ENCODE data around the gene DYSF.

The DYSF gene

GRCh38 chr2:71561441-71562267 lies 108.3 kb downstream of the DYSF start:
- Histone ChIP-seq H3K4me1 (ENCODE audit: control insufficient read depth, insufficient read depth, low read length, unreplicated experiment) (peaks cover 4% of the 10 kb centered on the region), H3K4me3 (ENCODE audit: low read depth, low read length) (no peak overlapping the region), H3K27me3 (ENCODE audit: insufficient read depth, low read length) (no peaks in the 10 kb centered on the region), H3K36me3 (ENCODE audit: insufficient read depth, low read length) (no peaks in the 10 kb centered on the region), H2AFZ (ENCODE audit: low read length, unreplicated experiment) (no peak overlapping the region), H3K27ac (ENCODE audit: low read depth, low read length) (no peak overlapping the region), H3K79me2 (ENCODE audit: control insufficient read depth, insufficient read depth, low read length, unreplicated experiment) (no peaks in the 10 kb centered on the region)

- Histone ChIP-seq H2AFZ (ENCODE audit: low read length, unreplicated experiment) (no peak overlapping the region), H3K27me3 (ENCODE audit: insufficient read depth, low read length) (no peaks in the 10 kb centered on the region; the same call in 1 of the 2 replicates), H3K4me1 (ENCODE audit: control insufficient read depth, insufficient read depth, low read length, unreplicated experiment) (peaks cover 4% of the 10 kb centered on the region), H3K27ac (ENCODE audit: low read depth, low read length) (no peak overlapping the region), H3K4me3 (ENCODE audit: low read depth, low read length) (no peak overlapping the region), H3K36me3 (ENCODE audit: insufficient read depth, low read length) (no peaks in the 10 kb centered on the region), H3K79me2 (ENCODE audit: control insufficient read depth, insufficient read depth, low read length, unreplicated experiment) (no peaks in the 10 kb centered on the region)
These were observed 109.2 kb downstream of the DYSF start for GRCh38 chr2:71562518-71562917.

- Histone ChIP-seq H3K27me3 (ENCODE audit: insufficient read depth, low read length) (no peaks in the 10 kb centered on the region; the same call in 1 of the 2 replicates), H2AFZ (ENCODE audit: low read length, unreplicated experiment) (no peak overlapping the region), H3K4me1 (ENCODE audit: control insufficient read depth, insufficient read depth, low read length, unreplicated experiment) (peaks cover 4% of the 10 kb centered on the region), H3K27ac (ENCODE audit: low read depth, low read length) (no peak overlapping the region), H3K4me3 (ENCODE audit: low read depth, low read length) (no peak overlapping the region), H3K36me3 (ENCODE audit: insufficient read depth, low read length) (no peaks in the 10 kb centered on the region), H3K79me2 (ENCODE audit: control insufficient read depth, insufficient read depth, low read length, unreplicated experiment) (no peaks in the 10 kb centered on the region)
These were observed 110.5 kb downstream of the DYSF start for GRCh38 chr2:71563872-71564271.

GRCh38 chr2:71564361-71564760 lies 111.0 kb downstream of the DYSF start:
- no peaks in the 10 kb centered on the region for H3K36me3 ChIP-seq (ENCODE audit: insufficient read depth, low read length)
- no peak overlapping the region for H3K27ac ChIP-seq (ENCODE audit: low read depth, low read length)
- no peak overlapping the region for H2AFZ ChIP-seq (ENCODE audit: low read length, unreplicated experiment)
- no peak overlapping the region for H3K4me3 ChIP-seq (ENCODE audit: low read depth, low read length)
- H3K4me1 ChIP-seq (ENCODE audit: control insufficient read depth, insufficient read depth, low read length, unreplicated experiment): peaks cover 4% of the 10 kb centered on the region
- no peaks in the 10 kb centered on the region; the same call in 1 of the 2 replicates for H3K27me3 ChIP-seq (ENCODE audit: insufficient read depth, low read length)
- H3K79me2 ChIP-seq (ENCODE audit: control insufficient read depth, insufficient read depth, low read length, unreplicated experiment): no peaks in the 10 kb centered on the region

GRCh38 chr2:71564790-71565189 lies 111.4 kb downstream of the DYSF start:
- Histone ChIP-seq H3K27me3 (ENCODE audit: insufficient read depth, low read length) (no peaks in the 10 kb centered on the region; the same call in 1 of the 2 replicates), H3K79me2 (ENCODE audit: control insufficient read depth, insufficient read depth, low read length, unreplicated experiment) (no peaks in the 10 kb centered on the region), H2AFZ (ENCODE audit: low read length, unreplicated experiment) (no peak overlapping the region), H3K4me3 (ENCODE audit: low read depth, low read length) (no peak overlapping the region), H3K36me3 (ENCODE audit: insufficient read depth, low read length) (no peaks in the 10 kb centered on the region), H3K27ac (ENCODE audit: low read depth, low read length) (no peak overlapping the region), H3K4me1 (ENCODE audit: control insufficient read depth, insufficient read depth, low read length, unreplicated experiment) (peaks cover 4% of the 10 kb centered on the region)

GRCh38 chr2:71566372-71566771 lies 113.0 kb downstream of the DYSF start:
- no peak overlapping the region for H3K27ac ChIP-seq (ENCODE audit: low read depth, low read length)
- H3K36me3 ChIP-seq (ENCODE audit: insufficient read depth, low read length): no peaks in the 10 kb centered on the region

GRCh38 chr2:71567625-71568024 lies 114.3 kb downstream of the DYSF start:
- no peaks in the 10 kb centered on the region; the same call in 1 of the 2 replicates for H3K27me3 ChIP-seq (ENCODE audit: insufficient read depth, low read length)
- no peaks in the 10 kb centered on the region for H3K36me3 ChIP-seq (ENCODE audit: insufficient read depth, low read length)
- no peaks in the 10 kb centered on the region for H3K79me2 ChIP-seq (ENCODE audit: control insufficient read depth, insufficient read depth, low read length, unreplicated experiment)
- no peak overlapping the region for H2AFZ ChIP-seq (ENCODE audit: low read length, unreplicated experiment)
- H3K4me1 ChIP-seq (ENCODE audit: control insufficient read depth, insufficient read depth, low read length, unreplicated experiment): peaks cover 4% of the 10 kb centered on the region
- no peak overlapping the region for H3K4me3 ChIP-seq (ENCODE audit: low read depth, low read length)
- no peak overlapping the region for H3K27ac ChIP-seq (ENCODE audit: low read depth, low read length)

More at GRCh38 chr2:71566372-71566771, 113.0 kb downstream of the DYSF start:
- H3K4me1 ChIP-seq (ENCODE audit: control insufficient read depth, insufficient read depth, low read length, unreplicated experiment): peaks cover 4% of the 10 kb centered on the region
- no peaks in the 10 kb centered on the region for H3K79me2 ChIP-seq (ENCODE audit: control insufficient read depth, insufficient read depth, low read length, unreplicated experiment)
- no peak overlapping the region for H2AFZ ChIP-seq (ENCODE audit: low read length, unreplicated experiment)
- H3K4me3 ChIP-seq (ENCODE audit: low read depth, low read length): no peak overlapping the region
- H3K27me3 ChIP-seq (ENCODE audit: insufficient read depth, low read length): no peaks in the 10 kb centered on the region; the same call in 1 of the 2 replicates

- no peak overlapping the region for H2AFZ ChIP-seq (ENCODE audit: low read length, unreplicated experiment)
- no peaks in the 10 kb centered on the region for H3K36me3 ChIP-seq (ENCODE audit: insufficient read depth, low read length)
- H3K79me2 ChIP-seq (ENCODE audit: control insufficient read depth, insufficient read depth, low read length, unreplicated experiment): no peaks in the 10 kb centered on the region
- H3K4me1 ChIP-seq (ENCODE audit: control insufficient read depth, insufficient read depth, low read length, unreplicated experiment): peaks cover 4% of the 10 kb centered on the region
- no peak overlapping the region for H3K27ac ChIP-seq (ENCODE audit: low read depth, low read length)
- no peaks in the 10 kb centered on the region; the same call in 1 of the 2 replicates for H3K27me3 ChIP-seq (ENCODE audit: insufficient read depth, low read length)
- no peak overlapping the region for H3K4me3 ChIP-seq (ENCODE audit: low read depth, low read length)
These were observed 114.7 kb downstream of the DYSF start for GRCh38 chr2:71568103-71568502.

- Histone ChIP-seq H3K4me1 (ENCODE audit: control insufficient read depth, insufficient read depth, low read length, unreplicated experiment) (no peaks in the 10 kb centered on the region), H3K4me3 (ENCODE audit: low read depth, low read length) (no peak overlapping the region), H3K36me3 (ENCODE audit: insufficient read depth, low read length) (no peaks in the 10 kb centered on the region), H3K27ac (ENCODE audit: low read depth, low read length) (no peak overlapping the region), H3K79me2 (ENCODE audit: control insufficient read depth, insufficient read depth, low read length, unreplicated experiment) (no peaks in the 10 kb centered on the region), H3K27me3 (ENCODE audit: insufficient read depth, low read length) (no peaks in the 10 kb centered on the region; the same call in 1 of the 2 replicates), H2AFZ (ENCODE audit: low read length, unreplicated experiment) (no peak overlapping the region)
These were observed 117.2 kb downstream of the DYSF start for GRCh38 chr2:71570511-71570910.

- no peaks in the 10 kb centered on the region for H3K4me1 ChIP-seq (ENCODE audit: control insufficient read depth, insufficient read depth, low read length, unreplicated experiment)
- no peak overlapping the region for H3K4me3 ChIP-seq (ENCODE audit: low read depth, low read length)
- no peak overlapping the region for H2AFZ ChIP-seq (ENCODE audit: low read length, unreplicated experiment)
- H3K27ac ChIP-seq (ENCODE audit: low read depth, low read length): no peak overlapping the region
- H3K79me2 ChIP-seq (ENCODE audit: control insufficient read depth, insufficient read depth, low read length, unreplicated experiment): no peaks in the 10 kb centered on the region
- H3K36me3 ChIP-seq (ENCODE audit: insufficient read depth, low read length): no peaks in the 10 kb centered on the region
- no peaks in the 10 kb centered on the region; the same call in 1 of the 2 replicates for H3K27me3 ChIP-seq (ENCODE audit: insufficient read depth, low read length)
These were observed 117.6 kb downstream of the DYSF start for GRCh38 chr2:71570951-71571460.

- H3K4me3 ChIP-seq (ENCODE audit: low read depth, low read length): no peak overlapping the region
- H3K79me2 ChIP-seq (ENCODE audit: control insufficient read depth, insufficient read depth, low read length, unreplicated experiment): no peaks in the 10 kb centered on the region
- H3K36me3 ChIP-seq (ENCODE audit: insufficient read depth, low read length): no peaks in the 10 kb centered on the region
- no peak overlapping the region for H3K27ac ChIP-seq (ENCODE audit: low read depth, low read length)
- no peaks in the 10 kb centered on the region; the same call in 1 of the 2 replicates for H3K27me3 ChIP-seq (ENCODE audit: insufficient read depth, low read length)
- H3K4me1 ChIP-seq (ENCODE audit: control insufficient read depth, insufficient read depth, low read length, unreplicated experiment): no peaks in the 10 kb centered on the region
- H2AFZ ChIP-seq (ENCODE audit: low read length, unreplicated experiment): no peak overlapping the region
These were observed 118.6 kb downstream of the DYSF start for GRCh38 chr2:71571945-71572344.

Measured in ACC112 (cell line).